Measurements from ENCODE around the gene BYSL.

The BYSL gene

DNA sequence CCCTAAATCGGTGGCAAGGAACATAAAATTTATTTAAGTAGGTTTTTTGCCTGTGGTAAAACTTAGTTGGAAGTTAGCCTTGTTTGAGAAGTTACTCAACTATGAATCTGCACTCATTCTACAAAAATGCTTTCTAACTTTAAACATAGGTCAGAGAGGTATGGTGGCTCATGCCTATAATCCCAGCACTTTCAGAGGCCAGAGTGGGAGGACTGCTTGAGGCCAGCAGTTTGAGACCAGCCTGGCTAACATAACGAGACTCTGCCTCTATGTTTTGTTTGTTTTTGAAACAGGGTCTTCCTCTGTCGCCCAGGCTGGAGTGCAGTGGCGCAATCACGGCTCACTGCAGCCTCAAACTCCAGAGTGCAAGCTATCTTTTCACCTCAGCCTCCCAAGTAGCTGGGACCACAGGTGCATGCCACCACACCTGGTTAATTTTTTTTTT, 42.3 kb upstream of the BYSL start:
- H3K9me3 ChIP-seq (ENCODE audit: control insufficient read depth, insufficient read depth, low read length): no peaks in the 10 kb centered on the region

DNA sequence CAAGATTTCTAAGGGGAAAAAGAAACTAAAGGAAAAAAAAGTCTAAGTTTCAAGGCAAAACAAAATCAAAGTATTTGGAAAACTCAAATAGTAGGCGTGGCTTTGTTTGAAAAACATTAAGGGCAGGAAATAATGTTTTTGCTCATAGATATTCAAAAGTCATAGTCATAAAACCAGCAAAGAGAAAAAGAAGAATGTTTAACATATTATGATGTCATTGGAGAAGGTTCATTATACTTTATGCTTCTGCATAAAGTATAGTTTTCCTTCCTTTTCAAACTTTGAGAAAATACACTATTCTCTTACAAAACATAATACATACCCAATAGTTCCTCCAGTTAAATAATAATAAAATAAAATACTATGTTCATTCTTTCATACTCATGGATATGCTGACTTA, 39.8 kb upstream of the BYSL start:
- Histone ChIP-seq H3K4me1 (ENCODE audit: control insufficient read depth, low read length) (no peaks in the 10 kb centered on the region), H3K36me3 (ENCODE audit: control insufficient read depth, low read length) (no peaks in the 10 kb centered on the region), H3K9me2 (replicated peaks; ENCODE audit: control insufficient read depth, low read length) (no peaks in the 10 kb centered on the region), H3K27me3 (ENCODE audit: control insufficient read depth, low read length) (no peaks in the 10 kb centered on the region), H3K9me3 (ENCODE audit: control insufficient read depth, insufficient read depth, low read length) (no peaks in the 10 kb centered on the region), H3K27ac (ENCODE audit: low read depth, low read length) (no peak overlapping the region), H3F3A (ENCODE audit: control insufficient read depth, insufficient read depth) (no peaks in the 10 kb centered on the region), H3K4me2 (ENCODE audit: low read length) (no peak overlapping the region), H4K20me1 (ENCODE audit: control insufficient read depth, insufficient read depth, low read depth, low read length) (no peaks in the 10 kb centered on the region), H3K79me2 (ENCODE audit: control insufficient read depth, low read length) (no peaks in the 10 kb centered on the region), H3K4me3 (ENCODE audit: low read length) (no peak overlapping the region)
- TF ChIP-seq, protein P1, sequence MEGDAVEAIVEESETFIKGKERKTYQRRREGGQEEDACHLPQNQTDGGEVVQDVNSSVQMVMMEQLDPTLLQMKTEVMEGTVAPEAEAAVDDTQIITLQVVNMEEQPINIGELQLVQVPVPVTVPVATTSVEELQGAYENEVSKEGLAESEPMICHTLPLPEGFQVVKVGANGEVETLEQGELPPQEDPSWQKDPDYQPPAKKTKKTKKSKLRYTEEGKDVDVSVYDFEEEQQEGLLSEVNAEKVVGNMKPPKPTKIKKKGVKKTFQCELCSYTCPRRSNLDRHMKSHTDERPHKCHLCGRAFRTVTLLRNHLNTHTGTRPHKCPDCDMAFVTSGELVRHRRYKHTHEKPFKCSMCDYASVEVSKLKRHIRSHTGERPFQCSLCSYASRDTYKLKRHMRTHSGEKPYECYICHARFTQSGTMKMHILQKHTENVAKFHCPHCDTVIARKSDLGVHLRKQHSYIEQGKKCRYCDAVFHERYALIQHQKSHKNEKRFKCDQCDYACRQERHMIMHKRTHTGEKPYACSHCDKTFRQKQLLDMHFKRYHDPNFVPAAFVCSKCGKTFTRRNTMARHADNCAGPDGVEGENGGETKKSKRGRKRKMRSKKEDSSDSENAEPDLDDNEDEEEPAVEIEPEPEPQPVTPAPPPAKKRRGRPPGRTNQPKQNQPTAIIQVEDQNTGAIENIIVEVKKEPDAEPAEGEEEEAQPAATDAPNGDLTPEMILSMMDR (IDR thresholded peaks at IDR 0.05; ENCODE audit: low read depth, low read length, poor library complexity, severe bottlenecking): no peak
- TF ChIP-seq EZH2phosphoT487 (IDR thresholded peaks at IDR 0.05; ENCODE audit: borderline replicate concordance, low read length): no peak

More for the DNA sequence above, 42.3 kb upstream of the BYSL start:
- Histone ChIP-seq H3K36me3 (ENCODE audit: control insufficient read depth, low read length) (no peaks in the 10 kb centered on the region), H3K79me2 (ENCODE audit: control insufficient read depth, low read length) (no peaks in the 10 kb centered on the region), H3K9me2 (replicated peaks; ENCODE audit: control insufficient read depth, low read length) (no peaks in the 10 kb centered on the region), H3K27me3 (ENCODE audit: control insufficient read depth, low read length) (no peaks in the 10 kb centered on the region), H3K4me1 (ENCODE audit: control insufficient read depth, low read length) (peaks cover 15% of the 10 kb centered on the region), H3K27ac (ENCODE audit: low read depth, low read length) (no peak overlapping the region), H3F3A (ENCODE audit: control insufficient read depth, insufficient read depth) (no peaks in the 10 kb centered on the region), H3K4me3 (ENCODE audit: low read length) (no peak overlapping the region), H3K4me2 (ENCODE audit: low read length) (no peak overlapping the region), H4K20me1 (ENCODE audit: control insufficient read depth, insufficient read depth, low read depth, low read length) (no peaks in the 10 kb centered on the region)
- TF ChIP-seq, protein P1 (IDR thresholded peaks at IDR 0.05; ENCODE audit: low read depth, low read length, poor library complexity, severe bottlenecking): no peak
- TF ChIP-seq EZH2phosphoT487 (IDR thresholded peaks at IDR 0.05; ENCODE audit: borderline replicate concordance, low read length): no peak

DNA sequence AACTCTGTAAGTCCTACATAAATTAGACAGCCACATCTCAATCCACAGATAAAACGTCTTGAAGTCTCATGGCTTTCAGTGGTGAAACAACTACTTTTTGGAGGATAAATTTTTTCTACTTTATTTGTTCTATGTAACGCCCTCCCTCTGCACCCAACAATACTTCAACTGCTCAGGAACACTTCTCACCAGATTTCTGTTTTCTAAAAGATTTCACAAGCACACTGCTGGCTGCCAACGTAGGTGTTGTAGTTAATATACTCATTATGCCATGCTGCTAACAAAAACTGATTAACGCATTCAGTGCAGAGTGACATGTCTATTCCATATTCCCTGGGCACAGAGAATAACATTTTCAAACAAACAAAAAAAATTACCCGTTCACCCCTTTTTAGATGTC, 36.3 kb upstream of the BYSL start:
- H3K79me2 ChIP-seq (ENCODE audit: control insufficient read depth, low read length): peaks cover 9% of the 10 kb centered on the region
- no peak overlapping the region for H3K4me2 ChIP-seq (ENCODE audit: low read length)
- H3K9me3 ChIP-seq (ENCODE audit: control insufficient read depth, insufficient read depth, low read length): no peaks in the 10 kb centered on the region
- H3K27ac ChIP-seq (ENCODE audit: low read depth, low read length): no peak overlapping the region
- no peaks in the 10 kb centered on the region for H3K4me1 ChIP-seq (ENCODE audit: control insufficient read depth, low read length)
- TF ChIP-seq, protein P1 (IDR thresholded peaks at IDR 0.05; ENCODE audit: low read depth, low read length, poor library complexity, severe bottlenecking): no peak
- TF ChIP-seq EZH2phosphoT487 (IDR thresholded peaks at IDR 0.05; ENCODE audit: borderline replicate concordance, low read length): no peak
- H4K20me1 ChIP-seq (ENCODE audit: control insufficient read depth, insufficient read depth, low read depth, low read length): no peaks in the 10 kb centered on the region
- peaks cover 3% of the 10 kb centered on the region; the same call in 1 of the 2 replicates for H3K36me3 ChIP-seq (ENCODE audit: control insufficient read depth, low read length)
- H3K4me3 ChIP-seq (ENCODE audit: low read length): no peak overlapping the region
- H3F3A ChIP-seq (ENCODE audit: control insufficient read depth, insufficient read depth): no peaks in the 10 kb centered on the region
- no peaks in the 10 kb centered on the region for H3K9me2 ChIP-seq (replicated peaks; ENCODE audit: control insufficient read depth, low read length)
- no peaks in the 10 kb centered on the region for H3K27me3 ChIP-seq (ENCODE audit: control insufficient read depth, low read length)
